ENCODE measurements around the gene DAGLB.
"Not testable (repeated sequence)": the region's sequence is repeated elsewhere in the genome, so short reads cannot be mapped to it uniquely, and the experiment has no call there.

Gene DAGLB

GRCh38 chr7:6461946-6462550 lies 14.3 kb upstream of the DAGLB start:
- DNase-seq = no peak

GRCh38 chr7:6460990-6461584 lies 13.3 kb upstream of the DAGLB start:
- no peak for DNase-seq

- DNase-seq = no peak
These were observed 12.5 kb upstream of the DAGLB start for GRCh38 chr7:6460303-6460702.

- not testable (repeated sequence) for DNase-seq
These were observed 10.9 kb upstream of the DAGLB start for GRCh38 chr7:6458676-6459075.

GRCh38 chr7:6453734-6454133 lies 6.0 kb upstream of the DAGLB start:
- no peak for DNase-seq

- no peak for DNase-seq
These were observed 3.5 kb upstream of the DAGLB start for GRCh38 chr7:6451224-6451705.

GRCh38 chr7:6450591-6450990 lies 2.8 kb upstream of the DAGLB start:
- not testable (repeated sequence) for DNase-seq

- not testable (repeated sequence) for DNase-seq
These were observed 2.1 kb upstream of the DAGLB start for GRCh38 chr7:6449884-6450283.

GRCh38 chr7:6448943-6449543 lies 1.3 kb upstream of the DAGLB start:
- no peak for DNase-seq

GRCh38 chr7:6446838-6447580 lies 745 bp downstream of the DAGLB start:
- peak in 3 of 5 donors; percentile 9 to 28 (median 21) for DNase-seq

GRCh38 chr7:6444516-6445269 lies 3.1 kb downstream of the DAGLB start:
- DNase-seq = no peak

GRCh38 chr7:6443372-6443941 lies 4.3 kb downstream of the DAGLB start:
- no peak for DNase-seq

GRCh38 chr7:6442114-6442513 lies 5.6 kb downstream of the DAGLB start:
- no peak for DNase-seq

- no peak for DNase-seq
These were observed 7.4 kb downstream of the DAGLB start for GRCh38 chr7:6440381-6440780.

GRCh38 chr7:6438427-6438826 lies 9.3 kb downstream of the DAGLB start:
- no peak for DNase-seq

GRCh38 chr7:6437251-6437650 lies 10.5 kb downstream of the DAGLB start:
- peak in 1 of 5 donors; percentile 37 for DNase-seq

GRCh38 chr7:6436385-6436685 lies 11.4 kb downstream of the DAGLB start:
- DNase-seq = peak in 2 of 5 donors; percentile 24 to 37

GRCh38 chr7:6435486-6436384 lies 12.0 kb downstream of the DAGLB start:
- DNase-seq = peak; percentile 65 to 86 (median 80)

- no peak for DNase-seq
These were observed 13.8 kb downstream of the DAGLB start for GRCh38 chr7:6433784-6434615.

- DNase-seq = no peak
These were observed 15.0 kb downstream of the DAGLB start for GRCh38 chr7:6432781-6433180.

- no peak for DNase-seq
These were observed 16.8 kb downstream of the DAGLB start for GRCh38 chr7:6430974-6431373.

All from T-helper 1 cell (primary cell).